IMR-90 (cell line): ENCODE measurements around the gene MOB1B. TPM values are rescaled to one million over a fixed set of nuclear protein-coding genes. Genes with fewer than 3 reads are reported as not detected.
"Not testable (repeated sequence)": the region's sequence is repeated elsewhere in the genome, so short reads cannot be mapped to it uniquely, and the experiment has no call there.

Experiments
- ATAC-seq: fragments of 200-7000 bp; cut with Tn5 transposase; 2 replicates; pipeline ENCODE4 v1.9.1; 2020; ENCODE audit warnings: low read depth, mild to moderate bottlenecking, moderate library complexity
- BruUV-seq: library from RNA; stranded (reverse); fragments of 400-500 nt; replicated peaks from 2 replicates; lab custom pipeline; 2021; lab: Mats Ljungman, UMichigan
- CTCF ChIA-PET: fragments of 300-600 bp; formaldehyde crosslinking; extraction: SDS; loops from one replicate; lab custom pipeline; 2021; ENCODE audit warnings: antibody characterized with exemption; lab: Yijun Ruan, JAX
- POLR2A ChIA-PET: fragments of 300-600 bp; sonication (Branson Sonifier 250); formaldehyde crosslinking; loops from one replicate; lab custom pipeline; 2022; ENCODE audit warnings: antibody characterized with exemption; ENCODE audit not compliant: unreplicated experiment; lab: Charles Lee
- DNase-seq: peaks from one replicate; pipeline ENCODE4 v3.0.0; 2013
- H2AFZ ChIP-seq: replicated peaks from 2 replicates; pipeline ENCODE3; 2013; ENCODE audit warnings: low read length, mild to moderate bottlenecking; ENCODE audit not compliant: poor library complexity
- H2AK5ac ChIP-seq: 2 replicates; pipeline ENCODE4 v1.6.1; 2013; ENCODE audit warnings: low read depth, low read length, inconsistent platforms
- H2AK9ac ChIP-seq: replicated peaks from 2 replicates; pipeline ENCODE3; 2013; ENCODE audit warnings: mild to moderate bottlenecking, low read depth, low read length, moderate library complexity; ENCODE audit not compliant: poor library complexity
- H2BK120ac ChIP-seq: 2 replicates; pipeline ENCODE4 v1.6.1; 2013; ENCODE audit warnings: low read depth, low read length, inconsistent platforms
- H2BK15ac ChIP-seq: 3 replicates; pipeline ENCODE4 v1.6.1; 2013; ENCODE audit warnings: low read depth, low read length, inconsistent platforms
- H2BK20ac ChIP-seq: 2 replicates; pipeline ENCODE4 v1.6.1; 2013; ENCODE audit warnings: low read depth, mild to moderate bottlenecking, inconsistent platforms, low read length, moderate library complexity
- H2BK5ac ChIP-seq: 2 replicates; pipeline ENCODE4 v1.6.1; 2013; ENCODE audit warnings: mild to moderate bottlenecking, low read depth, low read length, inconsistent platforms; ENCODE audit not compliant: poor library complexity, severe bottlenecking
- H3K14ac ChIP-seq: replicated peaks from 2 replicates; pipeline ENCODE4 v1.6.1; 2013; ENCODE audit warnings: low read depth, low read length, inconsistent platforms
- H3K18ac ChIP-seq: 2 replicates; pipeline ENCODE4 v1.6.1; 2013; ENCODE audit warnings: low read depth, low read length, control low read depth
- H3K23ac ChIP-seq: 2 replicates; pipeline ENCODE4 v1.6.1; 2013; ENCODE audit warnings: low read depth, low read length, inconsistent platforms
- H3K27ac ChIP-seq: 2 replicates; pipeline ENCODE4 v1.5.1; 2013; ENCODE audit warnings: mild to moderate bottlenecking, control low read depth, low read length; ENCODE audit not compliant: insufficient read depth
- H3K27me3 ChIP-seq: 2 replicates; pipeline ENCODE4 v1.6.1; 2013; ENCODE audit warnings: low read length; ENCODE audit not compliant: control insufficient read depth, insufficient read depth
- H3K36me3 ChIP-seq: 2 replicates; pipeline ENCODE4 v1.6.1; 2013; ENCODE audit warnings: low read length, mixed read lengths; ENCODE audit not compliant: control insufficient read depth, insufficient read depth
- H3K4ac ChIP-seq: 2 replicates; pipeline ENCODE4 v1.6.1; 2013; ENCODE audit warnings: low read depth, low read length, inconsistent platforms
- H3K4me1 ChIP-seq: 2 replicates; pipeline ENCODE4 v1.6.1; 2013; ENCODE audit warnings: low read length, mixed read lengths; ENCODE audit not compliant: control insufficient read depth, insufficient read depth
- H3K4me2 ChIP-seq: 2 replicates; pipeline ENCODE4 v1.6.1; 2013; ENCODE audit warnings: low read depth, mild to moderate bottlenecking, control low read depth, low read length, moderate library complexity
- H3K4me3 ChIP-seq: 2 replicates; pipeline ENCODE4 v1.5.1; 2013; ENCODE audit warnings: low read depth, mild to moderate bottlenecking, control low read depth, low read length, moderate library complexity; ENCODE audit not compliant: insufficient read depth
- H3K56ac ChIP-seq: 2 replicates; pipeline ENCODE4 v1.6.1; 2013; ENCODE audit warnings: low read length, inconsistent platforms; ENCODE audit not compliant: insufficient read depth; ENCODE audit errors: extremely low read depth
- H3K79me1 ChIP-seq, 2 experiments: 2 replicates each; pipeline ENCODE4 v1.6.1; 2013; ENCODE audit warnings: low read length in 2 of 2, inconsistent platforms in 1 of 2, low read depth in 1 of 2
- H3K9ac ChIP-seq: 2 replicates; pipeline ENCODE4 v1.6.1; 2013; ENCODE audit warnings: low read depth, low read length, control low read depth
- H3K9me1 ChIP-seq: 2 replicates; pipeline ENCODE4 v1.6.1; 2013; ENCODE audit warnings: low read length, inconsistent platforms; ENCODE audit not compliant: insufficient read depth
- H3K9me3 ChIP-seq: 2 replicates; pipeline ENCODE4 v1.6.1; 2013; ENCODE audit warnings: low read length; ENCODE audit not compliant: control insufficient read depth, insufficient read depth
- H4K20me1 ChIP-seq: 2 replicates; pipeline ENCODE4 v1.6.1; 2013; ENCODE audit warnings: low read length, inconsistent platforms; ENCODE audit not compliant: insufficient read depth
- H4K5ac ChIP-seq: 2 replicates; pipeline ENCODE4 v1.6.1; 2013; ENCODE audit warnings: mild to moderate bottlenecking, low read depth, low read length, control low read depth
- H4K8ac ChIP-seq, 2 experiments: 2 replicates each; pipeline ENCODE4 v1.6.1; 2013; ENCODE audit warnings: low read depth in 2 of 2, low read length in 2 of 2, control low read depth in 1 of 2, inconsistent platforms in 1 of 2
- H4K91ac ChIP-seq: 2 replicates; pipeline ENCODE4 v1.6.1; 2013; ENCODE audit warnings: low read depth, low read length, inconsistent platforms; ENCODE audit not compliant: insufficient read depth
- BHLHE40 ChIP-seq: fragments of 150-350 bp; IDR thresholded peaks from 2 replicates; pipeline ENCODE4 v1.6.1; 2016; ENCODE audit warnings: mild to moderate bottlenecking, low read depth, low read length
- CTCF ChIP-seq: conservative IDR thresholded peaks from 2 replicates; pipeline ENCODE4 v1.5.1; 2012; ENCODE audit warnings: mild to moderate bottlenecking, low read depth, low read length, improper control_type of control experiment
- ELK1 ChIP-seq: fragments of 150-350 bp; IDR thresholded peaks from 2 replicates; pipeline ENCODE4 v1.6.1; 2016; ENCODE audit warnings: low read depth, mild to moderate bottlenecking, low read length, moderate library complexity, borderline replicate concordance
- NFE2L2 ChIP-seq: fragments of 150-350 bp; IDR thresholded peaks from 2 replicates; pipeline ENCODE4 v1.6.1; 2016; ENCODE audit warnings: low read depth, mild to moderate bottlenecking, low read length
- RFX5 ChIP-seq: IDR thresholded peaks from 2 replicates; pipeline ENCODE4 v1.8.0; 2012; ENCODE audit warnings: low read depth, mild to moderate bottlenecking, low read length, moderate library complexity
- SMC3 ChIP-seq: fragments of 150-350 bp; IDR thresholded peaks from 2 replicates; pipeline ENCODE4 v1.6.1; 2016; ENCODE audit warnings: low read depth, mild to moderate bottlenecking, antibody characterized with exemption, low read length, moderate library complexity
- WGBS, 2 experiments: methylation state at CpG; one replicate each; pipeline versions ENCODE4 v1.1.5 to v1.1.7; 2013; ENCODE audit warnings: missing lambda C conversion rate in 2 of 2; ENCODE audit not compliant: insufficient read length in 1 of 2; ENCODE audit errors: extremely low coverage in 2 of 2; 5-methylcytosine and 5-hydroxymethylcytosine counted together
- dilution Hi-C: fragments of 300-500 bp; cut with HindIII; formaldehyde crosslinking; loops from one replicate; pipeline ENCODE4 v1.14.3; 2018; ENCODE audit warnings: low sequenced_read_pairs; ENCODE audit not compliant: unreplicated experiment
- in situ Hi-C: fragments of 300-500 bp; cut with MboI; formaldehyde crosslinking; loops from 3 replicates; pipeline ENCODE4 v1.14.3; 2019; ENCODE audit warnings: low sequenced_read_pairs, inconsistent platforms, mixed read lengths
- intact Hi-C: fragments of 100-400 bp; cut with micrococcal nuclease; formaldehyde crosslinking; loops from 2 replicates; pipeline ENCODE4 v1.10.0; 2022
- polyA plus RNA-seq, 3 experiments: library from polyadenylated mRNA; depleted of rRNA; stranded (reverse); fragments of >200 nt; gene quantifications; 2 replicates each; pipeline ENCODE4 v1.2.3, GENCODE V29; 2012; ENCODE audit warnings: low replicate concordance in 1 of 3
- total RNA-seq: library from RNA; depleted of rRNA; stranded (reverse); fragments of >200 nt; gene quantifications from 2 replicates; pipeline ENCODE4 v1.2.3, GENCODE V29; 2012

The MOB1B gene
- total and polyA plus RNA-seq, 2 of the 4 experiments (the other 2 are of a cell fraction) = 5.7 to 6.8 TPM

GRCh38 chr4:71011451-71011850 lies 109.3 kb downstream of the MOB1B start:
- no peak overlapping the region for H4K5ac ChIP-seq
- no TSS peak for BruUV-seq
- H3K4me2 ChIP-seq = no peak overlapping the region
- intact Hi-C loops (no loop called here), dilution Hi-C loops (no loop called here), in situ Hi-C loops (no loop called here)
- H3K56ac ChIP-seq = no peak overlapping the region
- H3K18ac ChIP-seq = no peak overlapping the region
- no peak overlapping the region for H3K27ac ChIP-seq
- no peak overlapping the region for H3K9ac ChIP-seq
- H3K14ac ChIP-seq = no peak overlapping the region
- H2BK20ac ChIP-seq = no peak overlapping the region
- H2BK120ac ChIP-seq = no peak overlapping the region
- DNase-seq = no peak
- H3K36me3 ChIP-seq = no peaks in the 10 kb centered on the region
- H3K79me1 ChIP-seq = peaks cover 6 to 30% of the 10 kb centered on the region in 2 experiments; a peak in 3 of 4 replicates
- POLR2A ChIA-PET = no interaction called here
- no peaks in the 10 kb centered on the region for H3K9me1 ChIP-seq
- no CpG with 5 or more reads among the region's 4 CpGs for WGBS, 2 experiments
- TF ChIP-seq RFX5 (no peak), BHLHE40 (no peak), CTCF (no peak), ELK1 (no peak), SMC3 (no peak), NFE2L2 (no peak)
- ATAC-seq = no peak
- H2AFZ ChIP-seq = no peak overlapping the region
- no peak overlapping the region for H3K4me3 ChIP-seq
- H4K20me1 ChIP-seq = peaks cover 3% of the 10 kb centered on the region; the same call in 1 of the 2 replicates
- H3K9me3 ChIP-seq = no peaks in the 10 kb centered on the region
- no peak overlapping the region for H4K91ac ChIP-seq
- H3K27me3 ChIP-seq = no peaks in the 10 kb centered on the region
- no peak overlapping the region for H3K23ac ChIP-seq
- no peak overlapping the region for H4K8ac ChIP-seq
- H2BK15ac ChIP-seq = no peak overlapping the region
- CTCF ChIA-PET = interaction anchor here (0.6 kb wide), 1 partner anchor 176 kb away, joined by 3 read pairs; no protein-coding TSS in a partner anchor
- no peak overlapping the region for H2BK5ac ChIP-seq
- H2AK5ac ChIP-seq = no peak overlapping the region
- H2AK9ac ChIP-seq = no peak overlapping the region
- H3K4ac ChIP-seq = no peak overlapping the region
- peaks cover 8% of the 10 kb centered on the region for H3K4me1 ChIP-seq

DNA sequence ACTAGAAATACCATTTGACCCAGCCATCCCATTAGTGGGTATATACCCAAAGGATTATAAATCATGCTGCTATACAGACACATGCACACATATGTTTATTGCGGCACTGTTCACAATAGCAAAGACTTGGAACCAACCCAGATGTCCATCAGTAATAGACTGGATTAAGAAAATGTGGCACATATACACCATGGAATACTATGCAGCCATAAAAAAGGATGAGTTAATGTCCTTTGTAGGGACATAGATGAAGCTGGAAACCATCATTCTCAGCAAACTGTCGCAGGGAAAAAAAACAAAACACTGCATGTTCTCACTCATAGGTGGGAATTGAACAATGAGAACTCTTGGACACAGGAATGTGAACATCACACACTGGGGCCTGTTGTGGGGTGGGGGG lies 115.2 kb downstream of the MOB1B start:
- POLR2A ChIA-PET, H2BK15ac ChIP-seq, ATAC-seq, H2BK120ac ChIP-seq, H3K4me2 ChIP-seq, H3K4me3 ChIP-seq, H3K27me3 ChIP-seq, H4K91ac ChIP-seq, H3K56ac ChIP-seq, H3K79me1 ChIP-seq, H2AK9ac ChIP-seq, H2BK20ac ChIP-seq, DNase-seq, H3K14ac ChIP-seq, H3K18ac ChIP-seq, dilution Hi-C loops, H3K23ac ChIP-seq, H4K8ac ChIP-seq, H3K9me3 ChIP-seq, in situ Hi-C loops, H2AFZ ChIP-seq, H3K36me3 ChIP-seq, H3K9ac ChIP-seq, BruUV-seq, H2BK5ac ChIP-seq, H3K4ac ChIP-seq, CTCF ChIA-PET, H4K5ac ChIP-seq, H3K27ac ChIP-seq, H2AK5ac ChIP-seq, intact Hi-C loops, H3K4me1 ChIP-seq, H4K20me1 ChIP-seq, H3K9me1 ChIP-seq: not testable (repeated sequence)
- WGBS, 2 experiments = no CpG with 5 or more reads among the region's 2 CpGs
